Measurements from ENCODE around the gene FAM13C. TPM values are rescaled to one million over a fixed set of nuclear protein-coding genes. Genes with fewer than 3 reads are reported as not detected.

The FAM13C gene
- total and polyA plus RNA-seq, 2 of the 13 experiments (the other 11 are each of a cell fraction or from before 2014, with no cell fraction given), result 0.07 to 0.26 TPM

DNA sequence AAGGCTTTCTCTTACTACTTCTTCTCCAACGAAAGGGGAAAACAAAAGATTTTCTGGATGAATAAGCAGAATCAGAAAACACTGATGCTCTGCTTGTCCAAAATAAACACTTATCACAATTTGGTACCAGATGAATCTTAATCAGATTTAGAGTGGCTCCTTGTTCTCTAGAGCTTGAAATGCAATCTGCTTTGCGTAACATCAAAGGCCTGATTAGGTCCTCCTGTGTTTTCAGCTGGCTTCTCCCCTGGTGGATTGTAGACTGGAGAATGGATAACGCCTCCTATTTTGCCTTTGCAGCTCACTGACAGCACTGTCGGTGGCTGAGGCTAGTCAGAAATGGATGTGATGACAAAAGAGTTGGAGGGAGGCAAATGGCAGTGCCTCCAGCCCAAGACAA, 91.2 kb downstream of the FAM13C start:
- ATAC-seq (no peak), FAIRE-seq (no peak), DNase-seq (ENCODE audit: low spot score) (no peak)
- no peak overlapping the region for H3K9ac ChIP-seq (ENCODE audit: insufficient read depth, low read depth, low read length)
- no TSS peak for BruUV-seq (replicated peaks)
- H3K36me3 ChIP-seq (replicated peaks in 1 of 2; ENCODE audit: control insufficient read depth in 1 of 2, insufficient read depth in 2 of 2, low read length in 2 of 2), result no peaks in the 10 kb centered on the region
- no peaks in the 10 kb centered on the region for H3K79me2 ChIP-seq (ENCODE audit: insufficient read depth, low read length)
- in situ Hi-C loops (cut with HindIII; ENCODE audit: extremely low pct_ligation_motif_present, low pct_unique_long_range_greater_than_20kb), result no loop called here
- no peak overlapping the region for H2AFZ ChIP-seq (ENCODE audit: low read length)
- no peaks in the 10 kb centered on the region for H4K20me1 ChIP-seq (ENCODE audit: insufficient read depth, low read length)
- H3K9me3 ChIP-seq (ENCODE audit: low read length), result no peaks in the 10 kb centered on the region
- TF ChIP-seq ZNF704 (CRISPR knock-in tag; IDR thresholded peaks at IDR 0.05; ENCODE audit: borderline replicate concordance) (no peak), ELK4 (CRISPR knock-in tag; IDR thresholded peaks at IDR 0.05; ENCODE audit: borderline replicate concordance) (no peak), GPBP1L1 (CRISPR knock-in tag; IDR thresholded peaks at IDR 0.05) (no peak), ARID5B (CRISPR knock-in tag; IDR thresholded peaks at IDR 0.05) (no peak), DR1 (CRISPR knock-in tag; IDR thresholded peaks at IDR 0.05) (no peak), BORCS8-MEF2B (CRISPR knock-in tag; IDR thresholded peaks at IDR 0.05) (no peak), GABPB1 (CRISPR knock-in tag; IDR thresholded peaks at IDR 0.05) (no peak)
- H3K27ac ChIP-seq (ENCODE audit: extremely low read length, insufficient read depth, low read length), result no peak overlapping the region
- CTCF ChIA-PET (ENCODE audit: low intra/inter-chr PET ratio, low total read pairs), result no interaction called here
- no peaks in the 10 kb centered on the region for H3K27me3 ChIP-seq (ENCODE audit: control insufficient read depth in 1 of 2, insufficient read depth in 2 of 2, low read length in 2 of 2)
- no peak overlapping the region for H3K4me2 ChIP-seq (ENCODE audit: low read depth, low read length)
- intact Hi-C loops (cut with micrococcal nuclease; ENCODE audit: unreplicated experiment), result no loop called here
- POLR2A ChIA-PET, result no interaction called here
- 82% methylated on average over 4 of the region's 4 CpGs for WGBS (ENCODE audit: low lambda C conversion rate)
- H3K4me1 ChIP-seq (ENCODE audit: insufficient read depth, low read length), result no peaks in the 10 kb centered on the region
- no peak overlapping the region for H3K4me3 ChIP-seq (replicated peaks in 1 of 3; ENCODE audit: insufficient read depth in 1 of 3, low read depth in 2 of 3, low read length in 3 of 3)

All from HepG2 (cell line).